SIG-M5 treated with dmso at 0.1 percent for 504 hours (cell line): ENCODE data around the gene RGS11.
"Not testable (repeated sequence)": the region's sequence is repeated elsewhere in the genome, so short reads cannot be mapped to it uniquely, and the experiment has no call there.

Experiments used
- DNase-seq: peaks from one replicate; lab custom pipeline; 2025; ENCODE audit not compliant: unreplicated experiment; lab: John Stamatoyannopoulos, UW

The RGS11 gene

DNA sequence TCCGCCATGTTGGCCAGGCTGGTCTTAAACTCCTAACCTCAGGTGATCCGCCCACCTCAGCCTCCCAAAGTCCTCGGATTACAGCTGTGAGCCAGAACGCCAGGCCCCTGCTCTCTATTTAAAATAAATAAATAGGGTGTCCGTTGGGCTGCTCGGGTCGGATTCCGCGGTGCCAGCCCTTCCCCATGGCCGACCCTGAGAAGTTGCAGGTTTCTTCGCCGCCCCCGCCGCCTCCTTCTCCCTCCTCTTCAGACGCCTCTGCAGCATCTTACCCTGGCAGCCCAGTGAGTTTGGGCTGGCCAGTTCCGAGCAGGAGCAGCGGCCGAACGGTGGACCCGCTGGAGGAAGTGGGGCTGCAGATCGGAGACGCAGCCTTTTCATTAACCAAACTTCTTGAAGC, 44.8 kb downstream of the RGS11 start:
- no peak for DNase-seq

GRCh38 chr16:230351-230750, 45.4 kb downstream of the RGS11 start:
- DNase-seq: not testable (repeated sequence)

- DNase-seq: no peak
These were observed 45.9 kb downstream of the RGS11 start for GRCh38 chr16:229731-230281.

- DNase-seq: peak; percentile 80
These were observed 46.7 kb downstream of the RGS11 start, which contains the start of gene LUC7L for GRCh38 chr16:228852-229730. Gene LUC7L, minus strand, starts transcription at chr16:229449. Its CDS starts 110 bp downstream, at chr16:229339.

- DNase-seq: no peak
These were observed 47.4 kb downstream of the RGS11 start for GRCh38 chr16:228151-228851.

DNA sequence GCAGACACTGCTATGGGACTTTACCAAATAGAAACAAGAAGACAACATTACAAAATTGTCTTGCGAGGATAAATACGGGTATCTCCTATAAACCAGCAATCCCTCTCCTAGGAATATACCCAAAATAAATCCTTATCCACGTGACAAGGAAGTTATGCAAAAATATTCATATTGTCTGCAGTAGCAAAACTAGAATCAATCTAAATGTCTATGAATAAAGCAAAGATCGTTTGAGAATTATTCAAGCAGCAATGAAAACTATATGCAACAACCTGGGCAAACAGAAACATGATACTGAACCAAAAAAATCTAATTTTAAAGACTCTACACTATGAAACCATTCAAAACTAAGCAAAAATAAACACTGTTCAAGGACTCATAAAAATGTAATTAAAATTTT, 55.7 kb downstream of the RGS11 start:
- DNase-seq: no peak
